Spinal cord (tissue), 10 donors: ENCODE measurements around the gene PRPF4. TPM values are rescaled to one million over a fixed set of nuclear protein-coding genes. Genes with fewer than 3 reads are reported as not detected.
"Not testable (repeated sequence)": the region's sequence is repeated elsewhere in the genome, so short reads cannot be mapped to it uniquely, and the experiment has no call there.

Experiments used
- DNase-seq, 6 donors: peaks; one replicate each; pipeline versions ENCODE4 v3.0.0 to v3.0.0-alpha.2; 2013 to 2015; ENCODE audit warnings: low spot score in 6 of 6, low read depth in 4 of 6
- H3K27ac ChIP-seq: one replicate; pipeline ENCODE4 v1.5.1; 2013; ENCODE audit warnings: low read depth, low read length, control low read depth
- H3K27me3 ChIP-seq: one replicate; pipeline ENCODE4 v1.6.1; 2013; ENCODE audit warnings: low read length; ENCODE audit not compliant: control insufficient read depth, insufficient read depth
- H3K36me3 ChIP-seq: one replicate; pipeline ENCODE4 v1.6.1; 2013; ENCODE audit warnings: low read length; ENCODE audit not compliant: control insufficient read depth, insufficient read depth
- H3K4me1 ChIP-seq: one replicate; pipeline ENCODE4 v1.6.1; 2013; ENCODE audit warnings: low read length; ENCODE audit not compliant: control insufficient read depth, insufficient read depth
- H3K4me3 ChIP-seq: one replicate; pipeline ENCODE4 v1.5.1; 2013; ENCODE audit warnings: low read depth, low read length, control low read depth
- H3K9me3 ChIP-seq: one replicate; pipeline ENCODE4 v1.6.1; 2013; ENCODE audit warnings: low read length; ENCODE audit not compliant: control insufficient read depth, insufficient read depth
- WGBS: methylation state at CpG from one replicate; pipeline ENCODE4 v1.1.5; 2013; ENCODE audit warnings: missing lambda C conversion rate; ENCODE audit not compliant: insufficient coverage; 5-methylcytosine and 5-hydroxymethylcytosine counted together
- polyA plus RNA-seq, 2 donors: library from polyadenylated mRNA; unstranded; fragments of 120-200 nt; gene quantifications; one replicate each; pipeline ENCODE4 v1.2.1, GENCODE V29; 2013; ENCODE audit not compliant: insufficient read length in 2 of 2
- total RNA-seq, 2 donors: library from RNA; depleted of rRNA in 1 of 2; stranded (reverse); fragments of 120-200 nt in 1 of 2; fragments of >200 nt in 1 of 2; gene quantifications; one replicate each; pipeline versions ENCODE4 v1.2.3 to v1.2.4, GENCODE V29; 2013 to 2014
- donor health status: healthy.

PRPF4 gene
- total and polyA plus RNA-seq, 4 donors = 22.5 to 30.6 (median 24.2) TPM

- Histone ChIP-seq H3K27me3 (no peaks in the 10 kb centered on the region), H3K4me3 (no peak overlapping the region), H3K36me3 (peaks cover 47% of the 10 kb centered on the region), H3K27ac (no peak overlapping the region), H3K4me1 (no peaks in the 10 kb centered on the region), H3K9me3 (no peaks in the 10 kb centered on the region)
- WGBS = 97% methylated on average over 5 of the region's 6 CpGs
- no peak for DNase-seq
Observed at GRCh38 chr9:113290052-113290607, 14.7 kb downstream of the PRPF4 start.

GRCh38 chr9:113293285-113293878 lies 17.9 kb downstream of the PRPF4 start:
- Histone ChIP-seq H3K36me3 (peaks cover 35% of the 10 kb centered on the region), H3K9me3 (no peaks in the 10 kb centered on the region), H3K27ac (no peak overlapping the region), H3K4me3 (no peak overlapping the region), H3K27me3 (no peaks in the 10 kb centered on the region), H3K4me1 (no peaks in the 10 kb centered on the region)
- WGBS = 88% methylated on average over 4 of the region's 7 CpGs
- no peak for DNase-seq

- not testable (repeated sequence) for H3K4me1 ChIP-seq, H3K9me3 ChIP-seq, H3K27me3 ChIP-seq, DNase-seq, H3K4me3 ChIP-seq, H3K27ac ChIP-seq
- WGBS = 80% methylated on average over 7 of the region's 8 CpGs
- peaks cover 18% of the 10 kb centered on the region for H3K36me3 ChIP-seq
Observed at GRCh38 chr9:113296247-113296646, 20.8 kb downstream of the PRPF4 start.

GRCh38 chr9:113296796-113297558 lies 21.5 kb downstream of the PRPF4 start:
- WGBS = 65% methylated on average over 6 of the region's 9 CpGs
- no peak for DNase-seq

GRCh38 chr9:113298311-113298710 lies 22.9 kb downstream of the PRPF4 start:
- no peaks in the 10 kb centered on the region for H3K9me3 ChIP-seq
- H3K27ac ChIP-seq = no peak overlapping the region
- H3K4me1 ChIP-seq = no peaks in the 10 kb centered on the region
- no peak for DNase-seq
- 94% methylated on average over 8 of the region's 8 CpGs for WGBS
- no peaks in the 10 kb centered on the region for H3K27me3 ChIP-seq
- H3K4me3 ChIP-seq = no peak overlapping the region
- H3K36me3 ChIP-seq = peaks cover 6% of the 10 kb centered on the region

More at GRCh38 chr9:113296796-113297558, 21.5 kb downstream of the PRPF4 start:
- no peaks in the 10 kb centered on the region for H3K27me3 ChIP-seq
- no peak overlapping the region for H3K27ac ChIP-seq
- no peaks in the 10 kb centered on the region for H3K4me1 ChIP-seq
- peaks cover 11% of the 10 kb centered on the region for H3K36me3 ChIP-seq
- H3K9me3 ChIP-seq = no peaks in the 10 kb centered on the region
- H3K4me3 ChIP-seq = no peak overlapping the region

- H3K27ac ChIP-seq = no peak overlapping the region
- H3K9me3 ChIP-seq = no peaks in the 10 kb centered on the region
- WGBS = 90% methylated on average over 11 of the region's 15 CpGs
- H3K27me3 ChIP-seq = no peaks in the 10 kb centered on the region
- no peak overlapping the region for H3K4me3 ChIP-seq
- DNase-seq = no peak
- H3K36me3 ChIP-seq = peaks cover 3% of the 10 kb centered on the region
- H3K4me1 ChIP-seq = no peaks in the 10 kb centered on the region
Observed at GRCh38 chr9:113298924-113299770, 23.7 kb downstream of the PRPF4 start.

GRCh38 chr9:113299800-113300292 lies 24.4 kb downstream of the PRPF4 start:
- Histone ChIP-seq H3K4me3 (no peak overlapping the region), H3K4me1 (no peaks in the 10 kb centered on the region), H3K9me3 (no peaks in the 10 kb centered on the region), H3K27me3 (no peaks in the 10 kb centered on the region), H3K36me3 (peaks cover 3% of the 10 kb centered on the region), H3K27ac (no peak overlapping the region)
- DNase-seq = peak in 1 of 6 donors; percentile 14
- WGBS = 72% methylated on average over 6 of the region's 8 CpGs

GRCh38 chr9:113301548-113301947 lies 26.1 kb downstream of the PRPF4 start:
- H3K27ac ChIP-seq = no peak overlapping the region
- WGBS = 100% methylated on average over 1 of the region's 8 CpGs
- H3K9me3 ChIP-seq = no peaks in the 10 kb centered on the region
- H3K36me3 ChIP-seq = peaks cover 3% of the 10 kb centered on the region
- DNase-seq = no peak
- H3K4me3 ChIP-seq = no peak overlapping the region
- H3K27me3 ChIP-seq = no peaks in the 10 kb centered on the region
- no peaks in the 10 kb centered on the region for H3K4me1 ChIP-seq

- no peaks in the 10 kb centered on the region for H3K4me1 ChIP-seq
- no peak for DNase-seq
- no peaks in the 10 kb centered on the region for H3K9me3 ChIP-seq
- no peak within 1 kb of the TSS for H3K4me3 ChIP-seq
- no peak within 1 kb of the TSS for H3K27ac ChIP-seq
- WGBS = 75% methylated on average over 25 of the region's 25 CpGs
- H3K27me3 ChIP-seq = no peaks in the 10 kb centered on the region
- H3K36me3 ChIP-seq = no peaks in the 10 kb centered on the region
Observed at GRCh38 chr9:113302792-113303418, 27.4 kb downstream of the PRPF4 start, which contains the start of gene RNF183. TSS of gene RNF183 (minus strand) at chr9:113303376. CDS start at chr9:113298184, 5,192 bp downstream.
